Neural cell (in vitro differentiated cells): ENCODE results near the gene ATP2C2. TPM values are rescaled to one million over a fixed set of nuclear protein-coding genes. Genes with fewer than 3 reads are reported as not detected.

ENCODE experiments used
- H2AFZ ChIP-seq: fragments of 200-600, 300-800 bp; sonication (generic), shearing (Covaris generic); 2 replicates; pipeline ENCODE4 v1.6.0; 2014; ENCODE audit warnings: low read depth, mild to moderate bottlenecking, antibody characterized with exemption, low read length, moderate library complexity
- H3F3A ChIP-seq: fragments of 200-600 bp; shearing (Covaris generic); 2 replicates; pipeline ENCODE4 v1.6.1; 2016; ENCODE audit warnings: mild to moderate bottlenecking, moderate library complexity, mixed read lengths, antibody characterized with exemption, low read length; ENCODE audit not compliant: insufficient read depth, poor library complexity, severe bottlenecking
- H3K27ac ChIP-seq: fragments of 200-600, 300-800 bp; sonication (generic), shearing (Covaris generic); 2 replicates; pipeline ENCODE4 v1.5.1; 2014; ENCODE audit warnings: mild to moderate bottlenecking, low read length, moderate library complexity
- H3K27me3 ChIP-seq: fragments of 300-800, 200-600 bp; sonication (generic), shearing (Covaris generic); 2 replicates; pipeline ENCODE4 v1.6.0; 2014; ENCODE audit warnings: mild to moderate bottlenecking, low read depth, low read length, moderate library complexity; ENCODE audit not compliant: insufficient read depth
- H3K36me3 ChIP-seq: fragments of 300-800, 200-600 bp; sonication (generic), shearing (Covaris generic); 2 replicates; pipeline ENCODE4 v1.5.1; 2014; ENCODE audit warnings: mild to moderate bottlenecking, antibody characterized with exemption, low read length, moderate library complexity; ENCODE audit not compliant: insufficient read depth
- H3K4me2 ChIP-seq: fragments of 300-800, 200-600 bp; sonication (generic), shearing (Covaris generic); 2 replicates; pipeline ENCODE4 v1.6.0; 2014; ENCODE audit warnings: mild to moderate bottlenecking, low read length
- H3K4me3 ChIP-seq: fragments of 300-800, 200-600 bp; sonication (generic), shearing (Covaris generic); 2 replicates; pipeline ENCODE4 v1.5.1; 2014; ENCODE audit warnings: mild to moderate bottlenecking, low read length, moderate library complexity
- H3K79me2 ChIP-seq: fragments of 200-600 bp; shearing (Covaris generic); replicated peaks from 2 replicates; pipeline ENCODE4 v1.6.0; 2014; ENCODE audit warnings: mild to moderate bottlenecking, low read length, moderate library complexity; ENCODE audit not compliant: insufficient read depth
- H3K9ac ChIP-seq: fragments of 300-800, 200-600 bp; sonication (generic), shearing (Covaris generic); 2 replicates; pipeline ENCODE4 v1.6.1; 2016; ENCODE audit warnings: mild to moderate bottlenecking, low read length, mixed read lengths
- H3K9me2 ChIP-seq: fragments of 200-600 bp; shearing (Covaris generic); 2 replicates; pipeline ENCODE4 v1.6.1; 2016; ENCODE audit warnings: mild to moderate bottlenecking, low read length, mixed read lengths; ENCODE audit not compliant: insufficient read depth
- H3K9me3 ChIP-seq: fragments of 200-600, 300-800 bp; sonication (generic), shearing (Covaris generic); 2 replicates; pipeline ENCODE4 v1.6.1; 2016; ENCODE audit warnings: mild to moderate bottlenecking, mixed run types, low read length, moderate library complexity, mixed read lengths
- H4K20me1 ChIP-seq: fragments of 200-600 bp; shearing (Covaris generic); 2 replicates; pipeline ENCODE4 v1.6.1; 2016; ENCODE audit warnings: mild to moderate bottlenecking, mixed run types; ENCODE audit not compliant: insufficient read depth
- EP300 ChIP-seq: fragments of 450-650 bp; conservative IDR thresholded peaks from 2 replicates; pipeline ENCODE4 v1.6.1; 2014; ENCODE audit warnings: antibody characterized with exemption, mild to moderate bottlenecking, moderate library complexity; ENCODE audit not compliant: poor library complexity, severe bottlenecking
- EZH2 ChIP-seq: fragments of 200-600, 300-800 bp; shearing (Covaris generic), sonication (generic); IDR thresholded peaks from 2 replicates; pipeline ENCODE4 v1.6.1; 2014; ENCODE audit warnings: antibody characterized with exemption, low read length, borderline replicate concordance, mild to moderate bottlenecking; ENCODE audit not compliant: insufficient read depth, poor library complexity, severe bottlenecking
- MXI1 ChIP-seq: fragments of 450-650 bp; conservative IDR thresholded peaks from 2 replicates; pipeline ENCODE4 v1.6.1; 2014; ENCODE audit warnings: antibody characterized with exemption, mild to moderate bottlenecking; ENCODE audit not compliant: poor library complexity, severe bottlenecking
- POLR2AphosphoS5 ChIP-seq: IDR thresholded peaks from 2 replicates; pipeline ENCODE4 v1.6.1; 2012
- RAD21 ChIP-seq: fragments of 450-650 bp; conservative IDR thresholded peaks from 2 replicates; pipeline ENCODE4 v1.6.1; 2014; ENCODE audit warnings: antibody characterized with exemption, mild to moderate bottlenecking, moderate library complexity
- SMC3 ChIP-seq: fragments of 450-650 bp; conservative IDR thresholded peaks from 2 replicates; pipeline ENCODE4 v1.6.1; 2014; ENCODE audit warnings: antibody characterized with exemption, mild to moderate bottlenecking, moderate library complexity; ENCODE audit not compliant: poor library complexity
- TAF1 ChIP-seq: IDR thresholded peaks from 2 replicates; pipeline ENCODE4 v1.6.1; 2012; ENCODE audit warnings: low read depth
- polyA plus RNA-seq: library from polyadenylated mRNA; depleted of rRNA; stranded (reverse); fragments of >200 nt; gene quantifications from 2 replicates; pipeline ENCODE4 v1.2.3, GENCODE V29; 2014
- TF ChIP-seq, protein P1 (sequence below): IDR thresholded peaks from 2 replicates; pipeline ENCODE4 v1.6.1; 2012; ENCODE audit warnings: borderline replicate concordance
- TF ChIP-seq, protein P2 (sequence below): fragments of 450-650 bp; IDR thresholded peaks from 2 replicates; pipeline ENCODE4 v1.5.1; 2014; ENCODE audit warnings: antibody characterized with exemption, mild to moderate bottlenecking, moderate library complexity; ENCODE audit not compliant: poor library complexity, severe bottlenecking

The ATP2C2 gene
- polyA plus RNA-seq, 1 donor from 2014 or later = not detected

GRCh38 chr16:84423416-84423837 is 55.1 kb downstream of the ATP2C2 start:
- no peaks in the 10 kb centered on the region for H3K36me3 ChIP-seq
- H3K79me2 ChIP-seq = no peaks in the 10 kb centered on the region
- H3K4me3 ChIP-seq = peak overlapping the region; percentile 38
- TF ChIP-seq TAF1 = no peak
- no peak for TF ChIP-seq SMC3
- no peak for TF ChIP-seq EP300
- TF ChIP-seq POLR2AphosphoS5 = no peak
- TF ChIP-seq, protein P1, sequence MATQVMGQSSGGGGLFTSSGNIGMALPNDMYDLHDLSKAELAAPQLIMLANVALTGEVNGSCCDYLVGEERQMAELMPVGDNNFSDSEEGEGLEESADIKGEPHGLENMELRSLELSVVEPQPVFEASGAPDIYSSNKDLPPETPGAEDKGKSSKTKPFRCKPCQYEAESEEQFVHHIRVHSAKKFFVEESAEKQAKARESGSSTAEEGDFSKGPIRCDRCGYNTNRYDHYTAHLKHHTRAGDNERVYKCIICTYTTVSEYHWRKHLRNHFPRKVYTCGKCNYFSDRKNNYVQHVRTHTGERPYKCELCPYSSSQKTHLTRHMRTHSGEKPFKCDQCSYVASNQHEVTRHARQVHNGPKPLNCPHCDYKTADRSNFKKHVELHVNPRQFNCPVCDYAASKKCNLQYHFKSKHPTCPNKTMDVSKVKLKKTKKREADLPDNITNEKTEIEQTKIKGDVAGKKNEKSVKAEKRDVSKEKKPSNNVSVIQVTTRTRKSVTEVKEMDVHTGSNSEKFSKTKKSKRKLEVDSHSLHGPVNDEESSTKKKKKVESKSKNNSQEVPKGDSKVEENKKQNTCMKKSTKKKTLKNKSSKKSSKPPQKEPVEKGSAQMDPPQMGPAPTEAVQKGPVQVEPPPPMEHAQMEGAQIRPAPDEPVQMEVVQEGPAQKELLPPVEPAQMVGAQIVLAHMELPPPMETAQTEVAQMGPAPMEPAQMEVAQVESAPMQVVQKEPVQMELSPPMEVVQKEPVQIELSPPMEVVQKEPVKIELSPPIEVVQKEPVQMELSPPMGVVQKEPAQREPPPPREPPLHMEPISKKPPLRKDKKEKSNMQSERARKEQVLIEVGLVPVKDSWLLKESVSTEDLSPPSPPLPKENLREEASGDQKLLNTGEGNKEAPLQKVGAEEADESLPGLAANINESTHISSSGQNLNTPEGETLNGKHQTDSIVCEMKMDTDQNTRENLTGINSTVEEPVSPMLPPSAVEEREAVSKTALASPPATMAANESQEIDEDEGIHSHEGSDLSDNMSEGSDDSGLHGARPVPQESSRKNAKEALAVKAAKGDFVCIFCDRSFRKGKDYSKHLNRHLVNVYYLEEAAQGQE = no peak
- no peak for TF ChIP-seq MXI1
- no peak for TF ChIP-seq EZH2
- TF ChIP-seq RAD21 = no peak
- TF ChIP-seq, protein P2, sequence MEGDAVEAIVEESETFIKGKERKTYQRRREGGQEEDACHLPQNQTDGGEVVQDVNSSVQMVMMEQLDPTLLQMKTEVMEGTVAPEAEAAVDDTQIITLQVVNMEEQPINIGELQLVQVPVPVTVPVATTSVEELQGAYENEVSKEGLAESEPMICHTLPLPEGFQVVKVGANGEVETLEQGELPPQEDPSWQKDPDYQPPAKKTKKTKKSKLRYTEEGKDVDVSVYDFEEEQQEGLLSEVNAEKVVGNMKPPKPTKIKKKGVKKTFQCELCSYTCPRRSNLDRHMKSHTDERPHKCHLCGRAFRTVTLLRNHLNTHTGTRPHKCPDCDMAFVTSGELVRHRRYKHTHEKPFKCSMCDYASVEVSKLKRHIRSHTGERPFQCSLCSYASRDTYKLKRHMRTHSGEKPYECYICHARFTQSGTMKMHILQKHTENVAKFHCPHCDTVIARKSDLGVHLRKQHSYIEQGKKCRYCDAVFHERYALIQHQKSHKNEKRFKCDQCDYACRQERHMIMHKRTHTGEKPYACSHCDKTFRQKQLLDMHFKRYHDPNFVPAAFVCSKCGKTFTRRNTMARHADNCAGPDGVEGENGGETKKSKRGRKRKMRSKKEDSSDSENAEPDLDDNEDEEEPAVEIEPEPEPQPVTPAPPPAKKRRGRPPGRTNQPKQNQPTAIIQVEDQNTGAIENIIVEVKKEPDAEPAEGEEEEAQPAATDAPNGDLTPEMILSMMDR = no peak
- H3K27ac ChIP-seq = no peak overlapping the region
- H2AFZ ChIP-seq = peak overlapping the region; percentile 83
- H3K9me2 ChIP-seq = no peaks in the 10 kb centered on the region
- no peaks in the 10 kb centered on the region for H3F3A ChIP-seq
- no peaks in the 10 kb centered on the region for H3K27me3 ChIP-seq
- H3K9me3 ChIP-seq = no peaks in the 10 kb centered on the region
- no peak overlapping the region for H3K9ac ChIP-seq
- H3K4me2 ChIP-seq = no peak overlapping the region
- no peaks in the 10 kb centered on the region for H4K20me1 ChIP-seq

GRCh38 chr16:84425696-84426095 is 57.4 kb downstream of the ATP2C2 start:
- no peaks in the 10 kb centered on the region for H3K27me3 ChIP-seq
- H3K27ac ChIP-seq = no peak overlapping the region
- no peaks in the 10 kb centered on the region for H3K36me3 ChIP-seq
- H3K9ac ChIP-seq = no peak overlapping the region
- no peaks in the 10 kb centered on the region for H3K9me2 ChIP-seq
- no peak overlapping the region for H2AFZ ChIP-seq
- H3K4me3 ChIP-seq = no peak overlapping the region
- H3F3A ChIP-seq = no peaks in the 10 kb centered on the region
- no peaks in the 10 kb centered on the region for H4K20me1 ChIP-seq
- TF ChIP-seq, protein P2 = no peak
- TF ChIP-seq RAD21 (no peak), SMC3 (no peak), MXI1 (no peak), EP300 (no peak), EZH2 (no peak), TAF1 (no peak), POLR2AphosphoS5 (no peak)
- TF ChIP-seq, protein P1 = no peak
- no peak overlapping the region for H3K4me2 ChIP-seq
- no peaks in the 10 kb centered on the region for H3K79me2 ChIP-seq
- H3K9me3 ChIP-seq = no peaks in the 10 kb centered on the region
